SIG-M5 treated with dmso at 0.1 percent for 504 hours (cell line): ENCODE measurements around the gene HCFC1.

Experiments used
- DNase-seq: peaks from one replicate; lab custom pipeline; 2025; ENCODE audit not compliant: unreplicated experiment; lab: John Stamatoyannopoulos, UW

The HCFC1 gene

DNA sequence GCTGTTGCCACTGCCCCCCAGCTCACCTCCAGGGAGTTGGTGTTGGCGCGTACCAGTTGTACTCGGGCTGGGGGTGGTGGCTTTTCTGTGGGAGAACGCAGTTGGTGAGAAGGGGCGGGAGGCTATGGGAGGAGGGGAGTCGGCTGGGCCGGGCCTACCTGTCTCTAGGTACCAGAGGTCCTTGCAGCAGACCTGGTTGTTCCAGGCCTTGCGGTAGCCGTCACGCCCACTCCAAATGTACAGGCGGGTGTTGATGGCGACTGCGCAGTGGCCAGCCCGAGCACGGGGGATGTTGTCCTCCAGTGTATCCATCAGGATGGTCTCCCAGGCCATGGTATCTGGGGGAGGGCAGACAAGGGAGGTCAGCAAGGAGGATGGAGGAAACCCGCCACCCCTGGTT, 11.5 kb downstream of the HCFC1 start:
- DNase-seq, result no peak

DNA sequence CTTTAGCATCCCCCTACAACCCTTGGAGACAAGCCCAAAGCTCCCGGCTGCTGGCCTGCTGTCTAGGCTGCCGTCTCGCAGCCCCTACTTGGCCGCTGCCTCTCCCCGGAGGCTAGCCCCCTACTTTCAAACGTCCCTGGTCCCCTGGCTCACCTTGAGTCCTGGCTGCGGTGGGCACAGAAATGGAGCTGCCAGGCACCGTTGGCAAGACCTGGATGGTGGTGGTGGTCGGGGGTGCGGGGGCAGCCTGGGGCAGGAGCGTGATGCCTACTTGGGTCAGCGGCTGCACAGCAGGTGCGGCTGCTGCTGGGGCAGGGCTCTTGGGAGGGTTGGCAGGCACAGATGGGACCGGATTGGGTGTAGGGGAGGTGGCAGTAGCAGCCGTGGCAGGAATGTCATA, 12.0 kb downstream of the HCFC1 start:
- no peak for DNase-seq

DNA sequence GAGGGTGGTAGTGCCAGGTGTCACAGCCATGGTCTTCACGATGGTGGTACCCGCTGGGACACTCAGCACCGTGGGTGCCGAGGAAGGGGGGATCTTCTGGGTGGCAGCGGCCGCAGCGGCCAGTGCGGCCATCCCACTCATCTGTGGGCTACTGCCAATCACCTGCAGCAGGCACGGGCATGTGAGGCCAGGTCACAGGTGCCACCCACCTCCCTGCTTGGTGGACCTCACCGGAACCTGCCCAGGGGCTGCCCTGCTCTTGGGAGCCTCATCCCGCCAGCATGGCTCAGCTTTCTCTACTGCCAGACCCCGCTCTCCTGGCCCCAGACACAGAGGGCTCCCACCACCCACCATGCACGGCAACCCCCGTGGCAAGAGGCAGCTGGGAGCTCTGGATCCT, 13.0 kb downstream of the HCFC1 start:
- no peak for DNase-seq

DNA sequence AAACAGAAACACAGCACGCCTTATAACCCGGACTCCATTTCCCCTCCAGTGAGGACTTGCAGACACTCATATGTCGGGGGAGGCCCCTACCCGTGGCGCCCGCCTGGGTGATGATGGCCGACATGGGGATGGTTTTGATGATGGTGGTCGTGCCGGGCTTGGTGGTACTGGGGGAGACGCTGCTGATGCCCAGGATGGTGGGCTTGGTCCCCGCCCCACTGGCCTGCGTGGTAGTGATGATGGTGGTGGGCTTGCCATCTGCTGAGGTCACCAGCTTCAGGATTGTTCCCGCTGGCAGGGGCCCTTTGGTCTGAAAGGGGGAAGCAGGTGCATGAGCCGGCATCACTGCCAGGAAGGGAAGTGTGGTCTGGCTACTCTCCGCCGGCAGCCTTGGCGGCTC, 14.4 kb downstream of the HCFC1 start:
- no peak for DNase-seq

DNA sequence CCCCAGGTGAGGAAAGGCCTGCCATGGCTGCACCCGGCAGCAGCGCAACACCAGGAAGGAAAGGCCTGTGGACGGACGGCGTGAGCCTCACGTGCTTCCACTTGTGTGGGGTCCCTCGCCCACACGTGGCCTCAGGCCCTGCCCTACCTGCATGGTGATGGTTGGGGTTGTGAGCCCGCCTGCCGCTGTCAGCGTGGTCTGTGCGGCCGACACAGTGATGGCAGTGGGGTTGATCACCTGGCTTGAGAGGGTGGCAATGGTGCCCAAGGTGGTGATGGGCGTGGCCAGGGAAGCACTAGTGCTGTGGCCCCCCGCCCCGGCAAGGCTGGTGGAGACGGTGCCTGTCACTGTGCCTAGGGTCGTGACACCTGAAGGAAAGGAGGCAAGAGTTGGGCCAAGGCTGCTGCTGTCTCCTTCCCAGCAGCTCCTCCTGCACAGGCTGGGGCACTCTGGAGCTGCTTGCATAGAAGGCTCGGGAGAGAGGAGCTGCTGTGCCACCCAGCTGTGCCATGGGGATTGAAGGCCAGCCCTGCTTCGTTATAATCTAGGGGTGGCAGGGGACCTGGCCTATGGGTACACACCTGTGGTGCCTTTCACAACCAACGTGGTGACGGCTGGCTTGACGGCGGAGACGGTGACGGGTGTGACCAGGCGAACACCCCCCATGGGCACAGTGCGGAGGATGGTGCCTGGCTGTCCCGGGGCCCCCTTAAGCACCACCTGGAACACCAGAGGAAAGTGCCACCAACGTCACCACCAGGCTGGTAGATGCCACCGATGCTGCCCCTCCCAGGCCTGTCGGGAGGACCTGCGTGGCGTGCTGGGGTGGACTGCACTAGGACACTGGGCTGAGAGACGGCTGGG, 15.3 kb downstream of the HCFC1 start:
- no peak for DNase-seq

DNA sequence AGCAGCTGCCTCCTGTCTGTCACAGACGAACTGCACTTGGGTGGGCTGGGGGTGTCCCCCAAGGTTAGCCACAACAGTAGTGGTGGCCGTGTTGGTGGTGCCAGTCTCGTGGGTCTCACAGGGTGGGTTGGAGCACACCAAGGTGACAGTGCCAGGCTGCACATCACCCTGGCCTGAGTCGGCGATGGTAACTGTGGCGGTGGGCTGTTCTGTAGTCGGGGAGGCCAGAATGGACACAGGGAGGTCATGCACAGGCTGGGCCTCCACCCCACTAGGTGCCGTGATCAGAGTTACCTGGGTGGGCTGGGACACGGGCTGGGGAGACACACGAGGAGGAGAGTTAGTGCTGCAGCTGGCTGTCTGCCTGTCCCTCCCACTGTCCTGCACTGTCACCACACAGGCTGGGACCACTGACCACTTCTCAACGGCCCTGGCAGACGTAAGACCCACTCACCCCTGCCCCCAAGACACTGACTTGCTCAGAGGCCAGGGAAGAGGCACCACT, 16.3 kb downstream of the HCFC1 start:
- no peak for DNase-seq

DNA sequence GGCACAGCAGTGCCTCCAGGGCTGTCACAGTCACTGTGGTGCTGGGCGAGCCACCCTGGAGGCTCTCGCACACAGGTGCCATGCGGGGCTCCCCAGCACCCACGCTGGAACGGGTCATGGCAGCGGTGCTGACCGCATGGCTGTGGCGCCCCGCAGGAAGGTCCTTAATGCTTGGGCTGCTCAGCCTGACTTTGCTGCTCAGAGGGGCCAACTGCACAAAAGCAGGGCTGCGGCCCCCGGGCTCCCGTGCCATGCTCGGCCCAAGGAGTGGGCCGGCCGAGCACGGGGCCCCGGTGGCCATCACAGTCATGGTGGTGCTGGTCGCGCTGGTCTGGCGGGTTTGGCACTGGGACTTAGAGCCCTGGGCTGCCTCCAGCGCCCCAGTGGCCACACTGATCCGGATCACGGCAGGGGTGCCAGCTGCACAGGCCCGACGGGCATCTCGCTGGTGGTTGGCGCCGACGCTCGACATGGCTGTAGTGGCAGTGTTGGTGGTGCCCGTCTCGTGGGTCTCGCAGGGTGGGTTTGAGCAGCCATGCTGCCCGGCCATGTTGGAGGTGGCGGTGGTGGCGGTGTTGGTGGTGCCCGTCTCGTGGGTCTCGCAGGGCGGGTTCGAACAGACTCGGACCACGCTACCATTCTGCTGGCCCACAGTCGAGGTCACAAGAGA, 16.9 kb downstream of the HCFC1 start:
- no peak for DNase-seq

DNA sequence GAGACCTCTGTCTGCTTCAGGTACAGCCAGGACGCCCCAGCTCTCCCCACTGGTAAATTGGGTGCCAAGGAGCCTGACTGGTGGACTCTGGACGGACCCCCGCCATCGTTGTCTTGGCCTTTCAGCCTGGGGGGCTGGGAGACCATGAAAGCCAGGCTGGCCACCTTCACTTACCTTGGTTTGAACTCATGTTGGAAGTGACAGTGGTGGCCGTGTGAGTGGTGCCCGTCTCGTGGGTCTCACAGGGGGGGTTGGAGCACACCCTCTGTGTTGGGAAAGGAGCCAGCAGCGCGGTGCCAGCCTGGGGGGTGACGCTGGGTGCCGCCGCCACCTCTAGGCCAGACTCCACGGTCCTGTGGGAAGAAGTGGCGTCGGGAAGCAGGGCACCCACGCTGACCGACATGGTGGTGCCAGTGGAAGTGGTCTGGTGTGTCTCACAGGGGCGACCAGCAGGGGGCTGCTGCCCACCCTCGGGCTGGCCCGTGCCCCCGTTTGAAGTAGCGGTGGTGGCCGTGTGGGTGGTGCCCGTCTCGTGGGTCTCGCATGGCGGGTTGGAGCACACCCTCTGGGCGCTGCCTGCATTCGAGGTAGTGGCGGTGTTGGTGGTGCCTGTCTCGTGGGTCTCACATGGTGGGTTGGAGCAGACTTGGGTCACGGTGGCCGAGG, 17.6 kb downstream of the HCFC1 start:
- DNase-seq, result no peak

DNA sequence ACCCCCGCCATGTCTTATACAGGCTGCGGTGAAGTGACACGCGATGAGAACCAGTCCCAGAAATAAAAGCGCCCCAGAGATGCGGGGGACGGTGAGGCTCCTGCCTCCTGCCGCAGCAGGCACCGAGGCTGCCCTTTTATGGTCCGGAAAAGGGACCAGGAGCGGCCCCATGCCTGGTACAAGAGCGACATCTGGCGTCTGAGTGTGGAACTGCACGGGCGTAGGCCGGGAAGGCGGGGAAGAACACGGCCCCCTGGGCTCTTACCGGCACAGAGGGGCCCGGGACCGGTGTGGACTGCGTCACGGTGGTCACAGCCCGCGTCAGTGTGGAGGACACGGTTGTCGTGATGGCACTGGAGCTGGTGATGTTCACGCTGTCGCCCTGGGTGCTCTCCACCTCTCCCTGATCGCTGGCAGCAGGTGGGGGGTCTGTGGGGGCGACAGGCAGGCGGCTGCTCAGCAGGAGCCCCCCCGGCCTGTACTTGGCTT, 18.2 kb downstream of the HCFC1 start:
- peak; percentile 40 for DNase-seq

DNA sequence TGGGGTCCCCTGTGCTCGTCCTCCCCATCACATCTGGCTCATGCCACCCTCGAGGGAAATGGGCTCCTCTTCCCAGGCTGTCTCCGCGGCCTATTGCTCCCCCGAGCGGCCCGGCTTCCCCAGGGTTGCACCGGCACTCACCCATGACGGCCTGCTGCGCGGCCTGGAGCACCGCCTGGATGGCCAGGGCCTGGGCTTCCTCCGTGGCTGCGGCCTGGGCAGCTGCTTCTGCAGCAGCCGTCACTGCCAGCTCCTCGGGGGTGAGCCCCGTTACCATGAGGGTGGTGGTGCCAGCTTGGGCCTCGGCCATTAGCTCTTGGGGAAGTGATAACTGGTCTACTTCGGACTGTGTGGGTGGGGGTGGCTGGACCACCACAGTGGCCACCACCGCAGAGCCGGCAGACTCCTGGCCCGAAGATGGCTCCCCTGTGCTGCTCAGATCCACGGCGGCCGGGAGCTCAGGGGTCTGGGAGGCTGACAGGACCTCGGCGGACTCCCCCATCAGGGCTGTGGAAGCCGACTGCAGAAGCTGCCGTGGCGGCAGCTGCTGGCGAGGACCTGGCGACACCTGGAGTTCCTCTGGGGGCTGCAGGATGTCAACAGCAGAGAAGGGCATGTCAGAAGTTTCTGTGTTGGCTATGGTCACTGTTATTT, 19.1 kb downstream of the HCFC1 start:
- DNase-seq, result no peak

DNA sequence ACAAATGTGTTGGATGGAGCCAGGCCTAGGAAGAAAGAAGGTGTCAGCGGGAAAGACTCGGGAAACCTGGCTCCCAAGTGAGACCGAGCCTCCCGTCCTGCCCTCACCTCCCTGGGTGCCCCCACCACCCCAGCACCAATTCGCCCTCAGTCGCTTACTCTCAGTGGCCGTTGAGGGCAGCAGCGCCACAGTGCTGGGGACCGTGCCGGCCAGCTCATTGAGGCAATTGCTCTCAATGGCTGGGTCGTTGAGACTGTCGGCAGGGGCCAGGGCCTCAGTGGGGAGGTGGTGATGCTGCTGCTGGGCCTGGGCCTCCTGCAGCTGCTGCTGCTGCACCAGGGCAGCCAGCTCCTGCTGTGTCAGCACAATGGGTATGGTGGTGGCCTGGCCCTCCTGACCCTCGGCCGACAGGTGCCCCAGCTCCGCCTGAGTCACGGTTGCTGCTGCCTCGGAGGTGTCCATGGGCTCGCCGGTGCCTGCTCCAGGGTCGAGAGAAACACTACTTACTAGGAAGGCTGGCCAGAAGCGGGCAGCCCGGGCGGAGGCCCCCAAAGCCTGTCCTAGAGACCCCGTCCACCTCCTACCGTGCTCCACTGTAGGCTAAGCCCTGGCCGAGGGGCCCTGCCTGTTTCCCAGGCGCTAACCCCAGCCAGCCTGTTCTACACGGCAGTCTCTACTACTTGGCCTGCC, 19.8 kb downstream of the HCFC1 start:
- DNase-seq, result no peak

DNA sequence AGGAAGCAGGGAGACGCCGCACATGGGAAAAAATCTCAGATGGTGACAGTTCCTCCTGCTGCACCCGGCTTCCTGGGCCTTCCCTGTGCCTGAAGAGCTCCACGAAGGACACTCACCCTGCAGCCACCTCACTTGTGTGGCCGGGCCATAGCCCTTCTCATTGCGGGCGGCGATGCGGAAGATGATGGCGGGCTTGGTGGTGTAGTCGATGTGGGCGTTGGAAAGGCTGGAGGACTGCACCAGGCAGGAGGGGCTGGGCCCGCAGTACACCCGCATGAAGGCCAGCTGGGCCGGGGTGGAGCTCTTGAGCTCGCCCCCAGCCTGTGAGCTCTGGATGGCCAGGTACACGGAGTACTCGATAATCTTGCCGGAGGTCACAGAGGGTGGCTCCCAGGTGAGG, 21.5 kb downstream of the HCFC1 start:
- DNase-seq, result no peak

DNA sequence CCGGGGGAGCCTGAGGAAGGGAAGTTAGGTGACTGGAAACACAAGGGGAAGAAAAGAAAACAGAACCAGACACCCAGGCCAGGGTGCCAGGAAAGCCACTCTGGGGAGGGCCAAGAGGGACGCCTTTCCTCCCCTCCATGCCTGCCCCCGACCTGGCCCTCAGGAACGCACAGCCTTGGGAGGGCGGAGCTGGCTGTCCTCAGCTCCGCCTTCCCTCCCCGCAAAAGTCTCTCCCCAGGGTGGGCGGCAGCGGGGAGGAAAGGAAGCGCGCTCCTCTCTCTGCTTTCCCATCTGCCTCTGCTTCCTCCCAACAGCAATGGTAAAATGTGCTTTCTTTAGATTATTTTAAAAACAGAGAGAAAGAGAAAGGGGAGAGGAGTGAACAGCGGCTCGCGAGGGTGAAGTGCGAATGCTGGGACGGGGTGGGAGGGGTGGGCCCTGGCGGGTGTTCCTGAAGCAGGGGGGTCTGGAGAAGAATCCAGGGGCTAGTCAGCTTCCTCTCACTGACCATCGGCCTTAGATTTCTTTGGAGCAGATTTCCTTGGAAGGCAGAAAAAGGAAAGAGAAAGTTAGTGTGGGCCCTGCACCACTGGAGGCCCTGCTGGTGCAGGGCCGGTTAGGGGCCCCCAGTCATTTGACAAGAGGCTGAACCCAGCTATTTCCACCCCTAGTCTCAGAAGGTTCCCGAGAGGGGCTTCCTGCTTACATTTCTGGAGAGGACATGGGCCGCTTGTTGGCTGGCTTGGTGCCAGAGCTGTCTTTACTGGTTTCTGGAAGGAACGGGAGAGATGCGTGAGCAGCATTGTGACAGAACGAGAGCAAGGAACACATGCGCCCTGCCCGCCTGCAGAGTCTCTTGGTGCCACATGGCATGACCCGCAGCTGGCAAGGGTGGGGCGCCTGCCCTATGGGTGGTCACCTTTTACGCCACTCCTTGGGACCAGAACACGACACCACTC, 22.5 kb downstream of the HCFC1 start:
- DNase-seq, result no peak

DNA sequence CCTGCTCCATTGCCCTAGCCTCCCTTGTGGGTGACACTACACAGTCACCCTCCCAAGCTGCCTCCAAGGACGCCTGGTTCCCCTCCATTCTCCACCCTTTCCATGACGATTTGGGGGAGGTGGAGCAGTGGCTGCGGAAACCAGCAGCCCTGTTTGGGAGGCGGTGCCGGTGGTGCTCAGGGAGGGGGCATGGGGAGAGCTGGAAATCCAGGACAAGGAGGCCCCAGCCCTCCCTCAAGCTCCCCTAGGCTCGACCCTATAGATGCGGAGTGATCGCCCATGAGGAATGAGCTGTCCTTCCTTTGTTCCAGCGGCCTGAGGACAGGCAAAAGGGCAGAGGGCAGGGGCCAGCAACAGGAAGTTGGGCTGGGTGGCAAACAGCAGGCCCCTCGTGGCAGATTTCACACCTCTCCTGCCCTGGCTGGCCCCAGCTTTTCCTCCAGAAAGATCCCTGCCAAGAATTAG, 23.6 kb downstream of the HCFC1 start:
- no peak for DNase-seq

DNA sequence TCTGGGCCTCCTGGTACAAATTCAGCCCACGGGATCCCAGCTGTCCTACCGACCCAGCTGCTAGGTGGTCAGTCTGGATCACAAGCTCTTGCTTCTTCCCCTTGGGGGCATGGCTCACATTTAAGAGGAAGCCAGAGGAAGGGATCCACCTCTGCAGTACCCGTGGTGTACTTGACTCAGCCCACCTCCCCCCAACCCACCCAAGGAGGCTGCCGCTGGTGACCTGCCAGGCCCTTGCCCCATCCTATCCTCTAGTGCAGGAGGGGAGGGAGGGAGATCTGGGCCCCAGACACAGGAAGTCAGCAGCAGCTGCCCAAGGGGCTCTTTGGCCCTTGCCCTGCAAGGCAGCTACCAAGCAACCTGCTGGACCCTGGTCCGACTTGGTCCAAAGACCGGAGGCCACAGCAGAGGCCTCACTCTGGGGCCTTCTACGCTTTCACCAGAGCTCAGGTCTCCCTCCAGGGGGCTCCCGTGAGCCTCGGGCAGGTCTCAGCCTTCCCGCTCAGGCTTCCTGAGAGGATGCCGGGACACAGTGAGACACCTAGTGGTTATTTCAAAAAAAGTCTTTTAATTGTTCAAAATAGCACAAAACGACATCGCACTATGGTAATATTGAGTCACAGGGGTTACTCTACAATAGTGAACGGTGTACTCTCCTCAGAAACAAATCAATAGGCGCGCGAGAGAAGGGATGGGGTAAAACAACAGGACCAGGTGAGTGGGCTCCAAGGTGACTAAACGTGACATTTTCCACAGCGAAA, 24.4 kb downstream of the HCFC1 start:
- peak; percentile 85 for DNase-seq

DNA sequence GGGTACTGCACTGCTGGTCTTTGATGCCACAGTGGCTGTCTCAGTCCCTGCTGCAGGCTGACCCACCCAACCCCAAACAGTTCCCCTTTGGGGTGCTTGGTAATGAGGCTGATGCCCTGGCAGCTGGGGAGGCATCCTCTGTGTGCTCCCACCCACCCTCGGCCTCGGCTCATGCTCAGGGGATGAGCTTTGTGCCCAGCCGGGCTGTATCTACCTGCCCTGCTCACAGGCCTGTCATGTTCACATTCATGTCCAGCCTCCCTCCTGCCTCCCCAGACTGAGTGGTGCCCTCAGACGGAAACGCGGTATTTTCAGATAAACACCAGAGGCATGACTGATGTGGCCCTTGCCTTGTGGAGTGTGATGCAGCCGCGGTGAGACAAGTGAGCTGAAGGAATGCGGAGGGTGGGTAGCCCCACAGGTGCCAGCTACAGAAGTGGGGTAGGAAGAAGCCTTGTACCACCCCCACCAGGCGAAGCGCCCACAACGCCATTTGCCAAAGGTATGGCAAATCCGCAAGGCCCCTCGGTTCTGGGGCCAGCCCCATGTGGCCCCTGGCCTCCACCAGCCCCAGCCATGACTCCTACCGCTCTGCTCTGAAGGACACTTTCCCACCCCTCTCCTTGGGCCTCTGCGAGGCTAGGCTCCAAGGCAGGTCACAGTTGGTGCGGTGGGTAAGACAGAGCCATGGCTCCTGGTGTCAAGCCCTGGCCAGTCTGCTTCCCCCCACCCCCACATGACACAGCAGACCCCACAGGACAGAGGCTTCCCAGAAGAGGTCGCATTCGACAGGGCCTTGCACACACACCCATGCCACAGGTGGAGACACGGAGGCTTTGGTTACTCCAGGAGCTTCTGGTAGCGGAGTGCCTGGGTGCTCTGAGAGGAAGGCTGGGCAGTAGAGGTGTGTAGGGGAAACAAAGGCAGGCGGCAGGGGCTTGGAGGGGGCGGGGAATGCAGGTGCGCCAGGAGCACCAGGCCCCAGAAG, 25.4 kb downstream of the HCFC1 start:
- DNase-seq, result no peak

DNA sequence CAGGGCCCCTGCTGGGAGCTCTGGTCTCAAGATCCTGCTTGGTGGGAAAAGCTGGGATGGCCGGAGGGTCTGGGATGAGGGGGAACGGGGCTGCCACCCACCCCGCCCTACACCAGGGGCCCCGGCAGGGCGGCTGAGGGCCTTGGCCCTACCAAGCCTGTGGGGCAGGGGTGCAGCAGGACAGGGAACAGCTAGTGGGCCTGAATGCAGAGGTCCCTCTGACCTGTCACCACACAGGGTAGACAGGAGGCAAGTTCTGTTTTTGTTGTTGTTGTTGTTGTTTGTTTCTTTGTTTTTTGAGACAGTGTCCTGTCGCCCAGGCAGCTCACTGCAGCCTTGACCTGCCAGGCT, 26.8 kb downstream of the HCFC1 start:
- DNase-seq, result no peak
